ENCODE measurements around the gene MED29. TPM values are rescaled to one million over a fixed set of nuclear protein-coding genes. Genes with fewer than 3 reads are reported as not detected.

MED29 gene, protein sequence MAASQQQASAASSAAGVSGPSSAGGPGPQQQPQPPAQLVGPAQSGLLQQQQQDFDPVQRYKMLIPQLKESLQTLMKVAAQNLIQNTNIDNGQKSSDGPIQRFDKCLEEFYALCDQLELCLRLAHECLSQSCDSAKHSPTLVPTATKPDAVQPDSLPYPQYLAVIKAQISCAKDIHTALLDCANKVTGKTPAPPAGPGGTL
- 36.3 TPM for polyA plus RNA-seq (ENCODE audit: insufficient read length)
- long read RNA-seq, donor 1, transcript MED29-201 (4 exons, 3,653 nt) = major isoform, 32 of 60 reads
- long read RNA-seq, donor 1, partial matches to known transcripts = 28 of 60 reads
- long read RNA-seq, donor 1, other reads (novel, unspliced or antisense) = 0 of 60 reads
- long read RNA-seq, donor 2, transcript MED29-201 (4 exons, 3,653 nt) = major isoform, 19 of 19 reads
- long read RNA-seq, donor 2, partial matches to known transcripts = 0 of 19 reads
- long read RNA-seq, donor 2, other reads (novel, unspliced or antisense) = 0 of 19 reads
- long read RNA-seq, donor 3, transcript MED29-201 (4 exons, 3,653 nt) = major isoform, 20 of 20 reads
- long read RNA-seq, donor 3, partial matches to known transcripts = 0 of 20 reads
- long read RNA-seq, donor 3, other reads (novel, unspliced or antisense) = 0 of 20 reads
- long read RNA-seq, donor 4, partial matches to known transcripts = 0 of 2 reads
- long read RNA-seq, donor 4, other reads (novel, unspliced or antisense) = 0 of 2 reads
- long read RNA-seq, donor 5, transcript MED29-201 (4 exons, 3,653 nt) = major isoform, 36 of 36 reads
- long read RNA-seq, donor 5, partial matches to known transcripts = 0 of 36 reads
- long read RNA-seq, donor 5, other reads (novel, unspliced or antisense) = 0 of 36 reads
- long read RNA-seq, donor 6, transcript MED29-201 (4 exons, 3,653 nt) = major isoform, 25 of 25 reads
- long read RNA-seq, donor 6, partial matches to known transcripts = 0 of 25 reads
- long read RNA-seq, donor 6, other reads (novel, unspliced or antisense) = 0 of 25 reads
- long read RNA-seq, donor 7, transcript MED29-201 (4 exons, 3,653 nt) = major isoform, 39 of 39 reads
- long read RNA-seq, donor 7, partial matches to known transcripts = 0 of 39 reads
- long read RNA-seq, donor 7, other reads (novel, unspliced or antisense) = 0 of 39 reads
- long read RNA-seq, donor 8, transcript MED29-201 (4 exons, 3,653 nt) = major isoform, 15 of 17 reads
- long read RNA-seq, donor 8, partial matches to known transcripts = 0 of 17 reads
- long read RNA-seq, donor 8, other reads (novel, unspliced or antisense) = 0 of 17 reads

- DNase-seq = peak; percentile 100
These were observed at the start of gene MED29, which contains the start of gene PAF1 for GRCh38 chr19:39390751-39391437. MED29 (plus strand) TSS chr19:39391378; CDS start chr19:39391423, 45 bp downstream. PAF1 (minus strand) TSS chr19:39391106; CDS start chr19:39390864, 242 bp downstream.

DNA sequence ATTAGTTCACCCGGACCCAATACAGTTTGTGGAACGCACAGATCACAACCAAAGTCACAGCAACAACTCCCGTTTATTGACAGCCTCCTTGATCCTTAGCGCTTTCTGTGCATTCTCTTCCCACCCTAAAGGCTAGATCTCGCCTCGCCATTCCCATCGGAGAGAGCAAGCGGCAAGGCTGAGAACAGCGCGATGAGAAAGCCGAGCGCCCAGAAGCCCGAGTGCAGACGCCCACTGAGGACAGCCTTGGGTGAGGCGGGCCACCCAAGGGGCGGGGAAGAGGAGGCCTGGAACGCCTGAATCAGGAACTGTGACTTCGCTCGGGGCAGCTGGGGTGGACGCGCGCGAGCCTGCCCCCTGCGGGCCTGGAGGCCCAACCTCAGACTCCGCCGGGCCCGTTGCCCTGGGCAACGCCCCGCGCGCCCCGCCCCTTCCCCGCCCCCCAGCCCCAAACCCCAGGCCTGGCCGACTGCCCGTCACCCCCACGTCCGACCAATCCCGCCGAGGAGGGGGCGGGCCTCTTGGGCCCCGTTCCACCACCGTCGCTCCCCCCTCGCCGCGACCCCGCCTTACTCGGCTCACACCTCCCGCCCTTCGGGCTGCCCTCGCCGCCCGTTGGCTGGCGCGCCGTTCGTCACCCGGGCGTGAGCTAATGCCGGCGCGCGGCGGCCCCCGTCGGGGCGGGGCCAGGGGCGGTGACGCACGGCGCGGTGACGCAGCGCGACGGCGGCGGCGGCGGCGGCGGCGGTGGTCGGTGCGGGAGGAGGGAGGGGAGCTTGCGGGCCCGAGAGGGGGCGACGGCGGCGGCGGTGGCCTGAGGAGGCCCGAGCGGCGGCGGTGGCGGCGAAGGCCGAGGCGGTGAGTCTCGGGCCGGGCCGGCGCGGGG, 49.2 kb upstream of the MED29 start, which contains the start of gene SAMD4B:
TSS of gene SAMD4B (plus strand) at position 703 of the 886 bp plus-strand sequence. CDS start 14,473 bp downstream, outside the sequence.
- DNase-seq = peak; percentile 98

DNA sequence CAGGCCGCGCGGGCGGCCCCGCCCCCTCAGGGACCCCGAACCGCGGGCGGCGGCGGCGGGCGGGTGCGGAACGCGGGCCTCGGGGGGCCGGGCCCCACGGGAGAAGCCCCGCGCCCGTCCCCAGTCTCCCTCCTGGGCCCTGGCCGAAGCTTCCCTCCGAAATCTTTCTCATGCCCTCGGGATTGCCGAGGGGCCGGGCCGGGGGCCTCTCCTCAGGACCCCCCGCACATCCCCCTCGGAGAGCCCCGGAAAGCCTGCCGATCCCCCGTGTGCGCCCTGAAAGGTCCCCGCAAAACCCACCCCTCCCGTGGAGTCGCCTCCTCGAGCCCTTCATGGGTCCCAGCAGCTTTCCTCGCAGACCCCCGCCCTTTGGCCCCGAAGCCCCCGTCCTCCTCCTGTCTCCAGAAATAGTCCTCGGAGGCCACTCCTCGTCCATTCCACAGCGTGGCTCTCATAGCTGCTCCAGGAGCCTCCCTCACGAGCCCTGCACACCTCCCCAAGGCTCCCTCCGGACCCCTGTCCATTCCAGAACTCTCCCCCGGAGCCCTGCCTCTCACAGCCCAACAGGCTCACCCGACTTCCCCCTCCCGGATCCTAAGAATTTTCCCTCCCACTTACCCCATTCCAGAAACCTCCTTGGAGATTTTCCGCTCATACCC, 48.4 kb upstream of the MED29 start:
- DNase-seq = no peak

DNA sequence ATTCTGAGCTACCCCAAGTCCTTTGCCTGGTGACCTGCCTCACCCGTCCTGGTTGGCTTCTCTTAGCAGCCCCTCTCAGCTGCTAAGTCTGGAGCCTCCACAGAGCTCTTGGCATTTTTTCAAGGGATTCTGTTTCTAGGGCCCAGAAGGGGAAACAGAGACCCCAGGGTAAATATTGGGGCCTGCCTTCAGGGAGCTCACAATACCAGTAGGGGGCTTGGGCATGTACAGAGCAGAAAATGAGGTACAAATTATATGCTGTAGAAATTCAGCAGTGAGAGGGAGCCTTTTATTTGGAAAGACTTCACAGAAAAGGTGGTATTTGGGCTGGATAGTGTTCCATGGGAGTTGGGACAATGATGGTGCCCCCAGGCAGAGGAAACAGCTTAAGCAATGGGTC, 45.2 kb upstream of the MED29 start:
- DNase-seq = no peak

GRCh38 chr19:39347332-39348164, 43.6 kb upstream of the MED29 start:
- DNase-seq = no peak

GRCh38 chr19:39349326-39349725, 41.9 kb upstream of the MED29 start:
- DNase-seq = no peak

GRCh38 chr19:39350156-39350555, 41.0 kb upstream of the MED29 start:
- no peak for DNase-seq

- no peak for DNase-seq
These were observed 39.6 kb upstream of the MED29 start for GRCh38 chr19:39351537-39352064.

DNA sequence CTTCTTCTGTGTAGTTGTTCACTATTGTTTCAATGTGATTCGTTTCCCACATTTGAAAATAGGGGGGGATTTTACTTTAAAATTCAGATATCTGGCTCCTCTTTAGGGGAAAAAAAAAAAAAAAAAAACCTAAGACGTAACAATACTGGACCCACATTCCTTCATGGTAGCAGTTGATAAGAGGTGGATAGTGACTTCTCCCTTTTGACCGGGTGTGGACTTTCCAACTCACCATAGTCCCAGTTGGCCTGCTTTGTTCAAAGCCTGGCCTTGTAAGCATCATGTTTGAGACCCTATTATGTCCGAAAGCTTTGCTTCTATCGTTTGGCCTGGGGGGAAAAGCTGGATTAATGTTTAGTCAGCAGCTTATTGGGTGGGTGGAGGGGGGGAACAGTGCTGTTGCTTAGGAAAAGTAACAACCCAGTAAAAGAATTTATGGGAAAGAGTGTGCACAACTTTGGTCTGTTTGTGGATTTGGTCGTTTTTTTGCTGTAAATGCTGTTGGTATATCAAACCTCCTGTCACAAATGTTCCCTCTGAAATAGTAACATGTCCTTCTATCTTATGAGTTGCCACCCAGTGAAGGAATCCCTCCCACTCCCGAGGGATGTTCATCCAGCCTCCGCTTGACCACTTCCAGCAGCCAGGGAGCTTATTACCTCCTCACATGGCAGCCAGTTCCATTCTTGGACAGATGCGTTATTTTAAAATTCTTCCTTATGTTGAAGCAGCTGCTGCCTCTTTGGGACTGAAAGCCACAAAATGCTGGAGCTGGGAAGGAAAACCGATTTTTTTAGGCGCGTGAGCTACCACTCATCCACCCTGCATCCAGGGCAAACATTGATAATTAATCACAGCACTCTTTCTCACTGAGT, 38.6 kb upstream of the MED29 start:
- DNase-seq = no peak

DNA sequence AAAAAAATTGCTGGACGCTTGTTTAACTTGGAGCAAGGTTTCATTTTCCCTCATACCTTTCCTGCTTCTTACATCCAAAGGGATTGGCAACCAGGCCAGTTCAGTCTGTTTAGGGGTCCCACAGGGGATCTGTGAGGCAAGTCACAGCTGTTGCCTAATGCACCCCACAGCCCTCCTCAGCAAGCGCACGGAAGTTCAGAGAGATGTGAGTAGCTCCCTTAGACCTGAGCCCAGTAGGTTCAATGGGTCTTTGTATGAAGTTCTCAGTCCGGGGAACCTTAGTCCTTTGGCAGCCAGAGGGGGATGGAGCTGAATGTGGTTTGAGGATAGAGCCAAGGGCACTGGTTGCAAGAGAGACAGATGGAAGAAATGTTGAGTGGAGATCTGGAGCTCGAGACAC, 35.9 kb upstream of the MED29 start:
- no peak for DNase-seq

DNA sequence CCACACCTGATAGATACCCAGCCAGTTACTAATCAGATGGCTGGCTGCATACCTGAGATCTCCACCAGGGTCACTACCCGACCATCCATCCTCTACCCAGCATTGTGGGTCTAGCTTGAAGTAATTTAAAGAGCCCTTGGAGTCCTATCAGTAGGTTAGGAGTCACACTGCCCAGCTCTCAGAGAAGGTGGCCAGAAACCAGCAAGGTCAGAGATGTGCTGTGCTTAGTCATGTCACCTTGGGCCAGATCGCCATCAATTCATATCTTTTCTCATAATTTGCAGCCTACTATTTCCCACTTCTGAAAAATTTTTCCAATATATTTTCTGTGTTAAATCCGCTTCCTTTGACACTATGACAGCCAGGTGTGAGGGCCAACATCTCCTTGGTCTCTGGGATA, 35.1 kb upstream of the MED29 start:
- no peak for DNase-seq

DNA sequence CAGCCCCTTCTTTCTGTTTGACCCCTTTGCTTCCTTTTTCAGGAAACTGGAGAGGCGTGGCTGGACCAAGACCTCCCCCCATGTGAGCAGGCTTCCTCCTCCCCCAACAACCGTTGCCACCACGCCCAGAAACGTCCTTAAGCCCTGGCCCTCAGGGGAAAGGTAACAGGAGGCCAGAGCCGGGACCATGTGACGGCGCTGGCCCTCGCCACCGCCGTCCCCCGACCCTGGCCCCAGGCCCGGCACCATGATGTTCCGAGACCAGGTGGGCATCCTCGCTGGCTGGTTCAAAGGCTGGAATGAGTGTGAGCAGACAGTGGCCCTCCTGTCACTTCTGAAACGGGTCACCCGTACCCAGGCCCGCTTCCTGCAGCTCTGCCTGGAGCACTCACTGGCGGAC, 34.5 kb upstream of the MED29 start:
- DNase-seq = no peak

GRCh38 chr19:39359026-39359425, 32.2 kb upstream of the MED29 start:
- DNase-seq = no peak

- no peak for DNase-seq
These were observed 30.6 kb upstream of the MED29 start for GRCh38 chr19:39360599-39360998.

GRCh38 chr19:39362682-39363657, 28.2 kb upstream of the MED29 start:
- DNase-seq = no peak

- no peak for DNase-seq
These were observed 27.2 kb upstream of the MED29 start for GRCh38 chr19:39363901-39364457.

All from left kidney (tissue), 8 donors.